HG03095 (cell line): ENCODE data around the gene MTHFD1.
A peak's percentile ranks its signal among the peaks of the same experiment; 100 is the strongest.

Experiments
- ATAC-seq: cut with Tn5 transposase; IDR thresholded peaks from one replicate; pipeline ENCODE4 v1.9.1; 2021; ENCODE audit warnings: moderate library complexity; ENCODE audit not compliant: unreplicated experiment

Gene MTHFD1

GRCh38 chr14:64444984-64445845 lies 57.1 kb downstream of the MTHFD1 start:
- ATAC-seq, result peak; percentile 93

- ATAC-seq, result no peak
Measured at GRCh38 chr14:64447876-64448670, 59.9 kb downstream of the MTHFD1 start.

GRCh38 chr14:64450255-64450654 lies 62.1 kb downstream of the MTHFD1 start:
- no peak for ATAC-seq

GRCh38 chr14:64454671-64455070 lies 66.5 kb downstream of the MTHFD1 start:
- no peak for ATAC-seq

- no peak for ATAC-seq
Measured at GRCh38 chr14:64459405-64460136, 71.4 kb downstream of the MTHFD1 start.

- ATAC-seq, result no peak
Measured at GRCh38 chr14:64461221-64461620, 73.1 kb downstream of the MTHFD1 start.

- ATAC-seq, result peak; percentile 39
Measured at GRCh38 chr14:64463195-64463594, 75.0 kb downstream of the MTHFD1 start.

GRCh38 chr14:64463873-64464272 lies 75.7 kb downstream of the MTHFD1 start:
- no peak for ATAC-seq

- no peak for ATAC-seq
Measured at GRCh38 chr14:64464651-64465050, 76.5 kb downstream of the MTHFD1 start.

GRCh38 chr14:64465191-64465822 lies 77.2 kb downstream of the MTHFD1 start, which contains the start of gene AKAP5:
AKAP5 (plus strand) TSS chr14:64465499; CDS start chr14:64468395, 2,896 bp downstream.
- no peak for ATAC-seq

GRCh38 chr14:64465831-64466554 lies 77.8 kb downstream of the MTHFD1 start:
- ATAC-seq, result no peak

- ATAC-seq, result no peak
Measured at GRCh38 chr14:64467101-64467500, 78.9 kb downstream of the MTHFD1 start.

GRCh38 chr14:64467566-64467965 lies 79.4 kb downstream of the MTHFD1 start:
- no peak for ATAC-seq

GRCh38 chr14:64468451-64468850 lies 80.3 kb downstream of the MTHFD1 start:
- no peak for ATAC-seq

- ATAC-seq, result no peak
Measured at GRCh38 chr14:64474041-64474440, 85.9 kb downstream of the MTHFD1 start.

GRCh38 chr14:64474698-64475097 lies 86.5 kb downstream of the MTHFD1 start:
- ATAC-seq, result no peak

- no peak for ATAC-seq
Measured at GRCh38 chr14:64475585-64476273, 87.6 kb downstream of the MTHFD1 start.

GRCh38 chr14:64476438-64476837 lies 88.3 kb downstream of the MTHFD1 start:
- no peak for ATAC-seq

- ATAC-seq, result no peak
Measured at GRCh38 chr14:64478634-64479250, 90.6 kb downstream of the MTHFD1 start.
